ENCODE data around the gene MOBP. TPM values are rescaled to one million over a fixed set of nuclear protein-coding genes. Genes with fewer than 3 reads are reported as not detected.
"Not testable (repeated sequence)": the region's sequence is repeated elsewhere in the genome, so short reads cannot be mapped to it uniquely, and the experiment has no call there.

The MOBP gene
- 0.26 TPM for polyA plus RNA-seq (2012; ENCODE audit: low read depth, missing spikeins)

- FAIRE-seq = no peak
- TF ChIP-seq POU2F2 (IDR thresholded peaks at IDR 0.05; ENCODE audit: low read depth, low read length) (no peak), TAF1 (IDR thresholded peaks at IDR 0.05; ENCODE audit: low read depth, low read length) (no peak), SPI1 (IDR thresholded peaks at IDR 0.05; ENCODE audit: low read depth, low read length) (no peak), POLR2A (IDR thresholded peaks at IDR 0.05; ENCODE audit: low read depth, low read length) (no peak), PAX5 (IDR thresholded peaks at IDR 0.05; ENCODE audit: insufficient read depth, low read length, severe bottlenecking) (no peak), POLR2AphosphoS5 (IDR thresholded peaks at IDR 0.05; ENCODE audit: low read depth, low read length) (no peak)
- no peak for DNase-seq (ENCODE audit: insufficient read length, low spot score)
Measured at GRCh38 chr3:39467394-39468107, at the start of gene MOBP. TSS of gene MOBP (plus strand) at chr3:39467680. CDS start at chr3:39502070, 34,390 bp downstream.

- not testable (repeated sequence) for DNase-seq (ENCODE audit: insufficient read length, low spot score); FAIRE-seq
Measured at GRCh38 chr3:39418556-39419225, 48.8 kb upstream of the MOBP start.

DNA sequence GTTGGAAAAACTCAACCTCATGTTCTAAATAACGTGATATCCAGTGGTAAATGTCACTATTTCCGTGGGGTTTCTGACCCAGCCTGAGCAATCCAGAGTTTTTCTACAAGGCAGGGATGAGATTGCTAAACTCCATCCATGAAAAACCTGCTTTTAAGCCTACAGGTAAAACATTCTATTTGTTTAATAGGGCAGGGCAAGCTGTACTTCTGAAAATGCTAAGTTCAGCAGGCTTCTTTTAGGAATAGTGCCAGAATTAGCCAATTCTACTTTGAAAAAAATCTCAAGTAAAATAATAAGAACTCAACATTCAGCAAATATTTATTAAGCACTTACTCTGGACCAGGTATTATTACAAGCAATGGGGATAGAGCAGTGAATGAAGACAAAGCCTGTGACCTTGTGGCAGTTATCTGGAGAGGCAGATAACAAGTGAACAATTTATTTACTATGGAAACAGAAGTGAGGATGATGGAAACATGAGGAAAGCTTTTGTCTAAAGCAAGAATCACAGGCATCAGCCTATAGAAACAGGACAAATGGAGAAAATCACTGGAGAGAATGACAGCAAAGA lies 47.7 kb upstream of the MOBP start:
- TF ChIP-seq POU2F2 (IDR thresholded peaks at IDR 0.05; ENCODE audit: low read depth, low read length) (no peak), POLR2A (IDR thresholded peaks at IDR 0.05; ENCODE audit: low read depth, low read length) (no peak), PAX5 (IDR thresholded peaks at IDR 0.05; ENCODE audit: insufficient read depth, low read length, severe bottlenecking) (no peak), POLR2AphosphoS5 (IDR thresholded peaks at IDR 0.05; ENCODE audit: low read depth, low read length) (no peak), TAF1 (IDR thresholded peaks at IDR 0.05; ENCODE audit: low read depth, low read length) (no peak), SPI1 (IDR thresholded peaks at IDR 0.05; ENCODE audit: low read depth, low read length) (no peak)
- DNase-seq (ENCODE audit: insufficient read length, low spot score) = no peak
- no peak for FAIRE-seq

DNA sequence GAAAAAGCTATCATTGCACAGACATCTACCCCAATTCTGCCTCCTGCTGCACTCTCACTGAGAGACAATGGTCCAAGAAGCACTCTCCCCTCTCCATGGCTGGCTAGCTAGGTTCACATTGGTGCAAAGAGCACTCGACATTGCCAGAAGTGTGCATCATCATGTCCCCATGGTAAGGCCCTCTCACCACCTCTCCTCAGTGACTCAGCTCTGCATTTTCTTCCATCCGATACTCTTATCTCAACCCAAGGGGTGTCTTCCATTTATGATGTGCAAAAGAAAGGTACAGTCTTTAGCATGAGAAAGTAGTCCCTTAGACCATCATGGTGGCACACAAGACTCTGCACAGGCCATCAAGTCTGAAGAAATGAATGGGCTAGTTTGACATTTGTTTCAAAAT lies 46.9 kb upstream of the MOBP start:
- no peak for DNase-seq (ENCODE audit: insufficient read length, low spot score)
- TF ChIP-seq PAX5 (IDR thresholded peaks at IDR 0.05; ENCODE audit: insufficient read depth, low read length, severe bottlenecking) (no peak), SPI1 (IDR thresholded peaks at IDR 0.05; ENCODE audit: low read depth, low read length) (no peak), POLR2A (IDR thresholded peaks at IDR 0.05; ENCODE audit: low read depth, low read length) (no peak), POLR2AphosphoS5 (IDR thresholded peaks at IDR 0.05; ENCODE audit: low read depth, low read length) (no peak), POU2F2 (IDR thresholded peaks at IDR 0.05; ENCODE audit: low read depth, low read length) (no peak), TAF1 (IDR thresholded peaks at IDR 0.05; ENCODE audit: low read depth, low read length) (no peak)
- no peak for FAIRE-seq

GRCh38 chr3:39423436-39423970 lies 44.0 kb upstream of the MOBP start:
- TF ChIP-seq POLR2AphosphoS5 (IDR thresholded peaks at IDR 0.05; ENCODE audit: low read depth, low read length) = no peak
- no peak for TF ChIP-seq PAX5 (IDR thresholded peaks at IDR 0.05; ENCODE audit: insufficient read depth, low read length, severe bottlenecking)
- no peak for TF ChIP-seq TAF1 (IDR thresholded peaks at IDR 0.05; ENCODE audit: low read depth, low read length)
- no peak for TF ChIP-seq POU2F2 (IDR thresholded peaks at IDR 0.05; ENCODE audit: low read depth, low read length)
- no peak for TF ChIP-seq POLR2A (IDR thresholded peaks at IDR 0.05; ENCODE audit: low read depth, low read length)
- TF ChIP-seq SPI1 (IDR thresholded peaks at IDR 0.05; ENCODE audit: low read depth, low read length) = no peak
- FAIRE-seq = no peak
- no peak for DNase-seq (ENCODE audit: insufficient read length, low spot score)

DNA sequence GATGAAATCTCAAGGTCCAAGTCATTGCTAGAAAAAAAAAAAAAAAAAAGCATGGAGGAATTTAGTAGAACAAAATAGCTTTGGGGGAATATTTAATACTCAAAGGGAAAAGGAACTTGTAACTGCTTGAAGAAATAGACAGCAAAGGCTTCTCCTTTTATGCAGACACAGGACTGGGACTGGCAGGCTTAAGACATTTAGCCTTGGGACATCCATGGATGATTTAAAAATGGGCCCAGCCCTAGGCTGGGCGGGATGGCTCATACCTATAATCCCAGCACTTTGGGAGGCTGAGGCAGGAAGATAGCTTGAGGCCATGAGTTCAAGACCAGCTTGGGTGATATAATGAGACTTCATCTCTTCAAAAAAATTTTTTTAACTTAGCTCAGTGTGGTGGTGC lies 41.2 kb upstream of the MOBP start:
- FAIRE-seq (no peak), DNase-seq (ENCODE audit: insufficient read length, low spot score) (no peak)
- TF ChIP-seq POU2F2 (IDR thresholded peaks at IDR 0.05; ENCODE audit: low read depth, low read length) = no peak
- TF ChIP-seq POLR2AphosphoS5 (IDR thresholded peaks at IDR 0.05; ENCODE audit: low read depth, low read length) = no peak
- no peak for TF ChIP-seq TAF1 (IDR thresholded peaks at IDR 0.05; ENCODE audit: low read depth, low read length)
- no peak for TF ChIP-seq SPI1 (IDR thresholded peaks at IDR 0.05; ENCODE audit: low read depth, low read length)
- TF ChIP-seq POLR2A (IDR thresholded peaks at IDR 0.05; ENCODE audit: low read depth, low read length) = no peak
- TF ChIP-seq PAX5 (IDR thresholded peaks at IDR 0.05; ENCODE audit: insufficient read depth, low read length, severe bottlenecking) = no peak

DNA sequence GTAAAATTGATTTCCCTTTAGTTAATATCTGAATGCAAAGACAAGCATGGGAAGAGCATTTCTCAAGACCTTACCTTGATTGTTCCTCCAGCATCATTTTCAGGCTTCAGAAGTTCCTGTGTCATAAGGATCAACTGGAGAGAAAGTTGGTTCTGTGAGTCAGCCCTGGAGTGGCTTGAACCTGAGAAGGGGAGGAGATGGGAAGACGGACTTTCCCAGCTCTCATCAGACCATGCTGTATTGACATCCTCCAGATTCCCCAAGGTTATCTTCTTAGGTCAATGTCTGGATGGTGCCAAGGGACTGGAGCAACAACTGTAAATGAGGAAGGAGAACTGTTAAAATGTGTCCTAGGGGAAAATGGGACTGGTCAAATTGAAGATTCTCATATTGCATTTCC lies 40.0 kb upstream of the MOBP start:
- FAIRE-seq = no peak
- DNase-seq (ENCODE audit: insufficient read length, low spot score) = no peak
- no peak for TF ChIP-seq POLR2AphosphoS5 (IDR thresholded peaks at IDR 0.05; ENCODE audit: low read depth, low read length)
- no peak for TF ChIP-seq POU2F2 (IDR thresholded peaks at IDR 0.05; ENCODE audit: low read depth, low read length)
- no peak for TF ChIP-seq SPI1 (IDR thresholded peaks at IDR 0.05; ENCODE audit: low read depth, low read length)
- TF ChIP-seq POLR2A (IDR thresholded peaks at IDR 0.05; ENCODE audit: low read depth, low read length) = no peak
- TF ChIP-seq PAX5 (IDR thresholded peaks at IDR 0.05; ENCODE audit: insufficient read depth, low read length, severe bottlenecking) = no peak
- TF ChIP-seq TAF1 (IDR thresholded peaks at IDR 0.05; ENCODE audit: low read depth, low read length) = no peak

DNA sequence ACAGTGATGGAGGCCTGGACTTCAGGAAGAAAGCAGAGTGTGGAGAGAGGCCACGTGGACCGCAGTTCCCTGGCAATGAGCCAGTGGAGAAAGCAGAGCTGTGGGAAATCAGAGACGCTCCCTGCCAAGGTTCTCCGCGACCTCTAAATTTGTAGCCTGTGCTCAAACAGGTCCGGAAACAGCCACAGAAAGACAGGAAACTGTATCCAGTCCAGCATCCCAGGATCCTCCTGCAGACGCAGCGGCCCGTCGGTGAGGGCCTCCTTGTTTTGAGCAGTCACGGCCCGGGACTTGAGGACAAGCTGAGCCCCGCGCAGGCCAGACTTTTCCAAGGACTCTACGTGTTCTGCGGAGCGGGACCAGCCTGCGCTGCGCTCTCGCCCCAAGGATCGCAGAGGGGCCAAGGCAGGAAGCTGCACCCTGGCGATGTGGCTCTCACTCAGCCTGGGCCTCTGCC lies 38.7 kb upstream of the MOBP start:
- no peak for DNase-seq (ENCODE audit: insufficient read length, low spot score)
- no peak for TF ChIP-seq POLR2A (IDR thresholded peaks at IDR 0.05; ENCODE audit: low read depth, low read length)
- TF ChIP-seq SPI1 (IDR thresholded peaks at IDR 0.05; ENCODE audit: low read depth, low read length) = no peak
- no peak for TF ChIP-seq POU2F2 (IDR thresholded peaks at IDR 0.05; ENCODE audit: low read depth, low read length)
- TF ChIP-seq PAX5 (IDR thresholded peaks at IDR 0.05; ENCODE audit: insufficient read depth, low read length, severe bottlenecking) = no peak
- no peak for TF ChIP-seq TAF1 (IDR thresholded peaks at IDR 0.05; ENCODE audit: low read depth, low read length)
- TF ChIP-seq POLR2AphosphoS5 (IDR thresholded peaks at IDR 0.05; ENCODE audit: low read depth, low read length) = no peak
- no peak for FAIRE-seq

DNA sequence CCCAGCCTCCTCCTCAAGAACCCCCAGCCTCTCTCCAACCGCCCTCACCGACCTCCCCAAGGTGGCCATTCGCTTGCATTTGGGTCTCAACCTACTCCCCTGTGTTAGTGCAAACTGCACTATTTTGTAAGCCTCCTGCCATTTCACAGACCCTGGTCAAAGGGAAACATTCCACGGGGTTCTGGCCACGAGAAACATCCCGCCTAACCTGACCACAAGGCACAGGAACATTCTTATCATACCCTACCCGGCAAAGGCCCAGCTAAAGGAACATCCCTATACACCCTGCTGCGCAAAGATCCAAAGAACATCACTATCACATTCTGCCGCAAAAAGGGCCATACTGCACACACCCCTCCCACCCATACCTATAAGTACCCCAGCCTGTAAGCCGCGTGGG lies 38.0 kb upstream of the MOBP start:
- TF ChIP-seq SPI1 (IDR thresholded peaks at IDR 0.05; ENCODE audit: low read depth, low read length) (no peak), TAF1 (IDR thresholded peaks at IDR 0.05; ENCODE audit: low read depth, low read length) (no peak), PAX5 (IDR thresholded peaks at IDR 0.05; ENCODE audit: insufficient read depth, low read length, severe bottlenecking) (no peak), POLR2A (IDR thresholded peaks at IDR 0.05; ENCODE audit: low read depth, low read length) (no peak), POLR2AphosphoS5 (IDR thresholded peaks at IDR 0.05; ENCODE audit: low read depth, low read length) (no peak), POU2F2 (IDR thresholded peaks at IDR 0.05; ENCODE audit: low read depth, low read length) (no peak)
- no peak for DNase-seq (ENCODE audit: insufficient read length, low spot score)
- no peak for FAIRE-seq
